ENCODE measurements around the gene GPX2. TPM values are rescaled to one million over a fixed set of nuclear protein-coding genes. Genes with fewer than 3 reads are reported as not detected.
A peak's percentile ranks its signal among the peaks of the same experiment; 100 is the strongest.

The GPX2 gene
- total and polyA plus RNA-seq, 10 of the 15 experiments (the other 5 are each of a cell fraction or from before 2014, with no cell fraction given), result not detected

DNA sequence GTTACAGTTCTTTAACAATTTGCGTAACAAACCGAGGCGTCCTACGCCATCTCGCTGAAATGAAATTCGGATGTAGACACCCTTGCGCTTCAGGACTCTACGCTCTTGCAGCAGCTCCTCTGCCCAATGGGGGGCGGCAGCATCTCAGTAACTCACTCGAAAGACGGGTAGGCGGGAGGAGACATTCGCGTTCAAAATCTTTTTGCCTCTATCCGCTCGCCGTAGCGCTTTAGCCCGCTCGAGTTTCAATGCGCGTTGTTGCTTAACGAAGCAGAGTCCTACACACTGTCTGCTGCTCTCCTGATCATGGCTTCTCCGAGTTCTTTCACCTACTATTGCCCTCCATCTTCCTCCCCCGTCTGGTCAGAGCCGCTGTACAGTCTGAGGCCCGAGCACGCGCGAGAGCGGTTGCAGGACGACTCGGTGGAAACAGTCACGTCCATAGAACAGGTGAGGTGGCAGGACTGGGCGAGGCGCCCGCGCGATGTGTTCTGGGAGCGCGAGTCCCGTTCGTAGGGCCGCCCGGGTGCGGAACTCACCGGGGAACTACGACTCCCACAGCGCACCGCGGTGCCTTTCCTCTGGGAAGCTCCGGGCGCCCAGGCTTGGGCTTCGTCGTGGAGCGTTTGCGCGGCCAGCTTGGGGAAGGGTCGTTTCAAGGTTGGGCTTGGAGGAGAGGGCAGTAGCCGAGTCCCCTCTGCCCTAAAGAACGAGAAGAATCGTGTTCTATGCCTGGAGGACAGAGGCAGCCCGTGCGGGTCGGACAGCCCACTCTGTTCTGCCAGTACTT is 44.3 kb upstream of the GPX2 start, which contains the start of gene FNTB (continued):
- TF ChIP-seq, protein P1, sequence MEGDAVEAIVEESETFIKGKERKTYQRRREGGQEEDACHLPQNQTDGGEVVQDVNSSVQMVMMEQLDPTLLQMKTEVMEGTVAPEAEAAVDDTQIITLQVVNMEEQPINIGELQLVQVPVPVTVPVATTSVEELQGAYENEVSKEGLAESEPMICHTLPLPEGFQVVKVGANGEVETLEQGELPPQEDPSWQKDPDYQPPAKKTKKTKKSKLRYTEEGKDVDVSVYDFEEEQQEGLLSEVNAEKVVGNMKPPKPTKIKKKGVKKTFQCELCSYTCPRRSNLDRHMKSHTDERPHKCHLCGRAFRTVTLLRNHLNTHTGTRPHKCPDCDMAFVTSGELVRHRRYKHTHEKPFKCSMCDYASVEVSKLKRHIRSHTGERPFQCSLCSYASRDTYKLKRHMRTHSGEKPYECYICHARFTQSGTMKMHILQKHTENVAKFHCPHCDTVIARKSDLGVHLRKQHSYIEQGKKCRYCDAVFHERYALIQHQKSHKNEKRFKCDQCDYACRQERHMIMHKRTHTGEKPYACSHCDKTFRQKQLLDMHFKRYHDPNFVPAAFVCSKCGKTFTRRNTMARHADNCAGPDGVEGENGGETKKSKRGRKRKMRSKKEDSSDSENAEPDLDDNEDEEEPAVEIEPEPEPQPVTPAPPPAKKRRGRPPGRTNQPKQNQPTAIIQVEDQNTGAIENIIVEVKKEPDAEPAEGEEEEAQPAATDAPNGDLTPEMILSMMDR (IDR thresholded peaks at IDR 0.05 in 2 of 3, conservative IDR thresholded peaks at IDR 0.05 in 1 of 3; ENCODE audit: control insufficient read depth in 2 of 3, extremely low read depth in 1 of 3, insufficient read depth in 1 of 3, low read depth in 3 of 3, low read length in 3 of 3), result peak; percentile 78 to 99 (median 97); a peak in 5 of 6 replicates
- no peak for TF ChIP-seq RAD51 (IDR thresholded peaks at IDR 0.05)
- peak; percentile 90 for TF ChIP-seq HCFC1 (IDR thresholded peaks at IDR 0.05; ENCODE audit: low read length)
- TF ChIP-seq CHD1 (IDR thresholded peaks at IDR 0.05; ENCODE audit: low read depth, low read length), result no peak
- TF ChIP-seq, protein P2, sequence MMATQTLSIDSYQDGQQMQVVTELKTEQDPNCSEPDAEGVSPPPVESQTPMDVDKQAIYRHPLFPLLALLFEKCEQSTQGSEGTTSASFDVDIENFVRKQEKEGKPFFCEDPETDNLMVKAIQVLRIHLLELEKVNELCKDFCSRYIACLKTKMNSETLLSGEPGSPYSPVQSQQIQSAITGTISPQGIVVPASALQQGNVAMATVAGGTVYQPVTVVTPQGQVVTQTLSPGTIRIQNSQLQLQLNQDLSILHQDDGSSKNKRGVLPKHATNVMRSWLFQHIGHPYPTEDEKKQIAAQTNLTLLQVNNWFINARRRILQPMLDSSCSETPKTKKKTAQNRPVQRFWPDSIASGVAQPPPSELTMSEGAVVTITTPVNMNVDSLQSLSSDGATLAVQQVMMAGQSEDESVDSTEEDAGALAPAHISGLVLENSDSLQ (IDR thresholded peaks at IDR 0.05), result peak; percentile 29; the same call in 1 of the 2 replicates
- TF ChIP-seq SRF (IDR thresholded peaks at IDR 0.05; ENCODE audit: low read depth in 2 of 2, low read length in 2 of 2), result no peak
- no peak for TF ChIP-seq EP300 (IDR thresholded peaks at IDR 0.05; ENCODE audit: borderline replicate concordance in 1 of 2, control insufficient read depth in 1 of 2, low read depth in 2 of 2, low read length in 2 of 2)
- TF ChIP-seq, protein P3, sequence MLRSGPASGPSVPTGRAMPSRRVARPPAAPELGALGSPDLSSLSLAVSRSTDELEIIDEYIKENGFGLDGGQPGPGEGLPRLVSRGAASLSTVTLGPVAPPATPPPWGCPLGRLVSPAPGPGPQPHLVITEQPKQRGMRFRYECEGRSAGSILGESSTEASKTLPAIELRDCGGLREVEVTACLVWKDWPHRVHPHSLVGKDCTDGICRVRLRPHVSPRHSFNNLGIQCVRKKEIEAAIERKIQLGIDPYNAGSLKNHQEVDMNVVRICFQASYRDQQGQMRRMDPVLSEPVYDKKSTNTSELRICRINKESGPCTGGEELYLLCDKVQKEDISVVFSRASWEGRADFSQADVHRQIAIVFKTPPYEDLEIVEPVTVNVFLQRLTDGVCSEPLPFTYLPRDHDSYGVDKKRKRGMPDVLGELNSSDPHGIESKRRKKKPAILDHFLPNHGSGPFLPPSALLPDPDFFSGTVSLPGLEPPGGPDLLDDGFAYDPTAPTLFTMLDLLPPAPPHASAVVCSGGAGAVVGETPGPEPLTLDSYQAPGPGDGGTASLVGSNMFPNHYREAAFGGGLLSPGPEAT (IDR thresholded peaks at IDR 0.05; ENCODE audit: low read depth), result peak; percentile 95
- peak; percentile 67 for TF ChIP-seq EED (IDR thresholded peaks at IDR 0.05; ENCODE audit: low read depth)
- TF ChIP-seq, protein P4, sequence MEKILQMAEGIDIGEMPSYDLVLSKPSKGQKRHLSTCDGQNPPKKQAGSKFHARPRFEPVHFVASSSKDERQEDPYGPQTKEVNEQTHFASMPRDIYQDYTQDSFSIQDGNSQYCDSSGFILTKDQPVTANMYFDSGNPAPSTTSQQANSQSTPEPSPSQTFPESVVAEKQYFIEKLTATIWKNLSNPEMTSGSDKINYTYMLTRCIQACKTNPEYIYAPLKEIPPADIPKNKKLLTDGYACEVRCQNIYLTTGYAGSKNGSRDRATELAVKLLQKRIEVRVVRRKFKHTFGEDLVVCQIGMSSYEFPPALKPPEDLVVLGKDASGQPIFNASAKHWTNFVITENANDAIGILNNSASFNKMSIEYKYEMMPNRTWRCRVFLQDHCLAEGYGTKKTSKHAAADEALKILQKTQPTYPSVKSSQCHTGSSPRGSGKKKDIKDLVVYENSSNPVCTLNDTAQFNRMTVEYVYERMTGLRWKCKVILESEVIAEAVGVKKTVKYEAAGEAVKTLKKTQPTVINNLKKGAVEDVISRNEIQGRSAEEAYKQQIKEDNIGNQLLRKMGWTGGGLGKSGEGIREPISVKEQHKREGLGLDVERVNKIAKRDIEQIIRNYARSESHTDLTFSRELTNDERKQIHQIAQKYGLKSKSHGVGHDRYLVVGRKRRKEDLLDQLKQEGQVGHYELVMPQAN (conservative IDR thresholded peaks at IDR 0.05), result peak; percentile 98
- peak; percentile 68 for TF ChIP-seq SMC3 (IDR thresholded peaks at IDR 0.05; ENCODE audit: borderline replicate concordance, low read length)
- TF ChIP-seq KAT2A (conservative IDR thresholded peaks at IDR 0.05; ENCODE audit: control insufficient read depth, low read depth, low read length), result no peak
- no peak for TF ChIP-seq RELA (IDR thresholded peaks at IDR 0.05; ENCODE audit: borderline replicate concordance, partially characterized antibody)
- 0 out of 2 replicates have a peak, but pooled peaks have one; percentile 34 for TF ChIP-seq MTA2 (IDR thresholded peaks at IDR 0.05; ENCODE audit: low read depth)
- TF ChIP-seq FOXM1 (IDR thresholded peaks at IDR 0.05; ENCODE audit: low read depth, low read length), result peak; percentile 41; the same call in 1 of the 2 replicates
- TF ChIP-seq POU2F2 (IDR thresholded peaks at IDR 0.05; ENCODE audit: borderline replicate concordance, low read depth, low read length), result peak; percentile 47; the same call in 1 of the 3 replicates
- TF ChIP-seq, protein P5, sequence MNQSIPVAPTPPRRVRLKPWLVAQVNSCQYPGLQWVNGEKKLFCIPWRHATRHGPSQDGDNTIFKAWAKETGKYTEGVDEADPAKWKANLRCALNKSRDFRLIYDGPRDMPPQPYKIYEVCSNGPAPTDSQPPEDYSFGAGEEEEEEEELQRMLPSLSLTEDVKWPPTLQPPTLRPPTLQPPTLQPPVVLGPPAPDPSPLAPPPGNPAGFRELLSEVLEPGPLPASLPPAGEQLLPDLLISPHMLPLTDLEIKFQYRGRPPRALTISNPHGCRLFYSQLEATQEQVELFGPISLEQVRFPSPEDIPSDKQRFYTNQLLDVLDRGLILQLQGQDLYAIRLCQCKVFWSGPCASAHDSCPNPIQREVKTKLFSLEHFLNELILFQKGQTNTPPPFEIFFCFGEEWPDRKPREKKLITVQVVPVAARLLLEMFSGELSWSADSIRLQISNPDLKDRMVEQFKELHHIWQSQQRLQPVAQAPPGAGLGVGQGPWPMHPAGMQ (IDR thresholded peaks at IDR 0.05; ENCODE audit: borderline replicate concordance), result no peak
- peak; percentile 72; the same call in 1 of the 2 replicates for TF ChIP-seq YY1 (IDR thresholded peaks at IDR 0.05; ENCODE audit: low read depth, low read length)
- TF ChIP-seq RB1 (IDR thresholded peaks at IDR 0.05; ENCODE audit: borderline replicate concordance), result peak; percentile 93
- no peak for TF ChIP-seq CBX5 (IDR thresholded peaks at IDR 0.05; ENCODE audit: low read depth)
- no peak for TF ChIP-seq TBL1XR1 (IDR thresholded peaks at IDR 0.05; ENCODE audit: low read depth, low read length)

Measured in GM12878 (cell line).